Stimulated activated naive CD8-positive, alpha-beta T cell treated with anti-CD3 and anti-CD28 coated beads, Interleukin-15, Interleukin-2, amounts not matched to agents 100 U/mL and 50 U/mL, for 24 hours (primary cell): Measurements from ENCODE around the gene ST6GALNAC4.

Source experiments
- ATAC-seq: fragments of 150-1000 bp; cut with Tn5 transposase; one replicate; pipeline ENCODE4 v1.10.0; 2021
- DNase-seq: peaks from one replicate; pipeline ENCODE4 v3.0.0; 2021

ST6GALNAC4 gene

DNA sequence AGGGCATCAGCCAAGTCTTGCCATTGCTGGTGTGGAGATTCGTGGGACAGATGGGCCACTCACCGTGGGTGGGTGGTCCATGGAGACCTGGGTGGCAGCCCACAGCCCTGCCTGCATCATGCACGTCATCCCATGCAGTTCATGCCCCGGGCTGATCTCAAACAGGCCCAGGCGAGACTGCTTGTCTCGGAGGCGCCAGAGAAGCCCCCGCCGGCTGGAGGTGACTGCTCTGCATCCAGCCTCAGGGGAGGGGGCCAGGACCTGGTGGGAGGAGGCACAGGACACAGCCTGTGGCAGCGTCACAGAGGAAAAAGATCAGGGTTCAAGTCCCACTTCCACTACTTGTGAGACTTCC lies 12.8 kb upstream of the ST6GALNAC4 start:
- DNase-seq: no peak
- no peak for ATAC-seq

DNA sequence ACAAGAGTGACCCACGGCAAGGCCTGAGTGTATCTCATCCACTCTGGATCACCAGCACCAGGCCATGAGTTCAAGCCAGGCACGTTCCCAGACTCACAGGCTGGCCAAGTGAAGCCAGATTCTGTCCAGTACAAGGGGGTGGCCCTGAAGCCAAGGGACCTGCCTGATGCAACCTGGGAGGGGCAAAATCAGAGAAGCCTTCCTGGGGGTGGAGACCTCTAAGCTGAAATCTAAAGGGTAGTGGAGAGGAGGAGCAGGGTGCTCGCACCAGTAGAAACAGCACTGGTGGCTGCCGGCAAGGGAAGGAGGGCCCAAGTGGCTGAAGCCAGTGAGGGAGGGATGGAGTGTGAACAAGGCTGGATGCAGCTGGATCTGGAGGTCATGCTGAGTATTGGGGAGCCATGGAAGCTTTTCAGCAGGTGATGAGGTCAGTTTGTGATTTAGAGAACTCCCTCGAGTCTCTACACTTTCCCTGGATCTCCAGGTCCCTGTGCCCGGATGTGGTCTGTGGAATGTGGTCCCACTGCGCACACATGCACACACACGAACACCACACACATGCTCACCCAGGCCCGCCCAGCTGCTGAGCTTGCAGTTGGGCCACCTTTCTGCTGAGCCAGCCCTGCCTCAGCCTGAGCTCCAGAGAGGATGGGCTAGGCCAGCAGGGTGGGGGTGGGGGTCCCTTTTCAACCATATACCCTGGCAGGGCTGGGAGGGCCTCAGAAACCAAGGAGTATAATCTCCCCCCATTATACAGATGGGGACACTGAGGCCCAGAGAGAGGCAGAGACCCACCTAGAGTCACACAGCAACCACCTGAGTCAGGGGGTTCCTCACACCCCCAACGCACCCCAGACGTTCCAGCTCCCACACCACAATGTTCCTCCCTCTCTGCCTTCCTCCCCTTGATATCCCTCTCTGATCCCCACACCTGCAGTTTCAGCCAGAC lies 12.1 kb upstream of the ST6GALNAC4 start:
- ATAC-seq: no peak
- DNase-seq: no peak

DNA sequence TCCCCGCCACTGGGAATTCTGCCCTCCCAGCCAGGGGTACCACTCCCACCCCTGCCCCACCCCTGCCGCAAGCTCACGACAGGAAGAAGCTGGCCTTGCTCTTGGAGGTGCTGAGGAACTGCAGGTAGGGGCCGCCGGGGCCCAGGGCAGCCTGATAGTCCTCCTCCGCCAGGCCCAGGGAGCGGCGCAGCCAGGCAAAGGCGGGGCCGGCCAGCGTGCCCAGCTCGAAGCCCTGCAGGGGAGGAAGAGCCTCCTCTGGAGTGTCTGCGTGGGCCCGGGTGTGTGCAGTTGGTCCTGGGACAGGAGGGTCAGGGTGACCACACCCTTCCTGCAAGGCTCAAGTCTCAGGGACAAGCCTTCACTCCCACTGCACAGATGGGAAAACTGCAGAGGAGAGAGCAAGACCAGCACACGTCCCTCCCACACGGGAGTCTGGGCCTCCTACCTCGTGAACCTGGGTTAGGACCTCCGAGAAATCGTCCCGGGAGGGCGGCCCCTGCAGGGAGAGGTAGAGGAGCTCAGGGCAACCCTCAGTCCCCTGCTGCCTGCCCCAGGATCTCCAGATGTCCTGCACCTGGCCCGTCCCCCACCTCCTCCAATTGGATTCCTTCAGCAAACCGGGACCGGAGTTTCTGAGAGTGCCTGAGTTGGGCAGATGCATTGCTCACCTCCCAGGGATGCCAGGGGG lies 11.3 kb upstream of the ST6GALNAC4 start:
- DNase-seq: no peak
- ATAC-seq: no peak

DNA sequence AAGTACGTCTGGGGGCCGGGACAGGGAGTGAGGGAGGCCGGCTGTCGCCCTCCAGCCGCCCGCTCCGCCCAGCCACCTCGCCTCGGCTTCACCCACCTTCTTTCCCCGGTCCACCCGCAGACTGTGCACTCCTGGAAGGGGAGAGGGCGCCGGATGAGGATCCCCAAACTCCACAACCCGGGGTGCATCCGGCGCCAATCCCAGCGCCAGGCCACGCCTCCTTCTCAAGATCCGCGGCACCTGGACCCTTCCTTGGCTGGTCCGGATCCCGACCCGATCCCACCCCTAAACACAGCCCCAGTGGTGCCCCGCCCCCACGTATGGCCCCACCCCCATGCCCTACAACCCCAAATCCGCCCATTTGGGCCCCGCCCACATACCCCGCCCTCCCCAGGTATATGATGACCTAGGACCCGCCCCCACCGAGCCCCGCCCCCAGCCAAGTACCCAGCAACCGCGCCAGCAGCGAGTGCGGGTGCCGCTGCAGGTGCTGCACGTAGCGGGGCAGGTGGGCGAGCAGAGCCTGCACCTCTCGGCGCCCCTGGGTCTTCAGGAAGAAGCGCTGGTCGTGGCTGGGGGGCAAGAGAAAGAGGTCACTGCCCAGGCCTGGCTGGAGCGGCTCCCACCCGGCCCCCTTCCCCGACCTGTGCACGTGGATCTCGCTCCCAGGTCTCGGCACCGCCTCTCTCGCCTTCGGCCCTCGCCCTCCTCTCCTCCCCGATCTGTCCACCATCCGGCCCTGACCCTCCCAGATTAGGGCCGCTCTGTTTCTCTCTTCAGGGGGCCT lies 10.6 kb upstream of the ST6GALNAC4 start:
- peak; percentile 72 for DNase-seq

DNA sequence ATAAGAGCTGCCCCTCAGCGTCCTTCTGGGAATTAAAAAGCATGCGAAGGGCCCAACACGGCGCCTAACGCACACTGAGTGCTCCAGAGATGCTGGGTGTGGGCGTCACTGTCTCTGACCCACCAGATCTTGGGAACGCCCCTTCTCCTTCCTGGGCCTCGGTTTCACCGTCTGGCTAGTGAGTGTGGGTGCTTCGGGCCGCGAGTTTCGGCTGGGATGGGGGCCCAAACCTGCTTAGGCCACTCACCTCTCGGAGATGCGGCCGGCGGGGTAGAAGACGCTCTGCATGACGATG lies 10.0 kb upstream of the ST6GALNAC4 start:
- peak; percentile 21 for DNase-seq
- ATAC-seq: no peak

More for the DNA sequence above, 10.6 kb upstream of the ST6GALNAC4 start:
- ATAC-seq: no peak

DNA sequence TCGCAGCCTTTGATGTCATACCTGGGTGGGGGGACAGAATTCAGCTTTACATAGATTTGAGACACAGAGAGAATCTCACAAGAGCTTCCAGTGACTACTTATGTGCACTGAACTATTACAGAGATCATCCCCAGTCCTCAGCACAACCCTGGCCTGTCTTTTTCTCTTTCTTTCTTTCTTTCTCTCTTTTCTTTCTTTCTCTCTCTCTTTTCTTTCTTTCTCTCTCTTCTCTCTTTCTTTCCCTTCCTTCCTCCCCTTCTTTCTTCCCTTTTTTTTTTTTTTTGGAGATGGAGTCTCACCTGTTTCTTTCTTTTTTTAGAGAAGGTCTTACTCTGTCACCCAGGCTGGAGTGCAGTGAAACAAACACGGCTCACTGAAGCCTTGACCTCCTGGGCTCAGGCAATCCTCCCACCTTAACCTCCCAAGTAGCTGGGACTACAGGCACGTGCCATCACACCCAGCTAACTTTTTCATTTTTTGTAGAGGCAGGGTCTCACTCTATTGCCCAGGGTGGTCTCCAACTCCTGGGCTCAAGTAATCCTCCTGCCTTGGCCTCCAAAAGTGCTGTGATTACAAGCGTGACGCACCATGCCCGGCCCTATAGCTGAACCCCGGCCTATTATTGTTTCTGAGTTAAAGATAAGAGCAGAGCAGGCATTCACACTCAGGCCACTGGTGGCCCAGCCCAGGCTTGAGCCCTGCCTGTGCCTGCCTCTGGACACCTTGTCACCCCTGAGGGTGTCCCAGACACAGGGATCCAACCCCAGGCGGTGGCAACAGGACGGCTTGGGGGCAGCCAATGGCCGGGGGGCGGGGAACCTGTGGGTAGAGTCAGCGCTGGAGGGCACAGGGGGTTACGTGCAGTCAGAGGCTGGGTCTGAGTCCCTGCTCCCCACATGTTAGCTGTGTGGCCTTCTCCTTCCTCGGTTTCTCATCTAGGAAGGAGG lies 9.4 kb upstream of the ST6GALNAC4 start:
- ATAC-seq (no peak), DNase-seq (no peak)

DNA sequence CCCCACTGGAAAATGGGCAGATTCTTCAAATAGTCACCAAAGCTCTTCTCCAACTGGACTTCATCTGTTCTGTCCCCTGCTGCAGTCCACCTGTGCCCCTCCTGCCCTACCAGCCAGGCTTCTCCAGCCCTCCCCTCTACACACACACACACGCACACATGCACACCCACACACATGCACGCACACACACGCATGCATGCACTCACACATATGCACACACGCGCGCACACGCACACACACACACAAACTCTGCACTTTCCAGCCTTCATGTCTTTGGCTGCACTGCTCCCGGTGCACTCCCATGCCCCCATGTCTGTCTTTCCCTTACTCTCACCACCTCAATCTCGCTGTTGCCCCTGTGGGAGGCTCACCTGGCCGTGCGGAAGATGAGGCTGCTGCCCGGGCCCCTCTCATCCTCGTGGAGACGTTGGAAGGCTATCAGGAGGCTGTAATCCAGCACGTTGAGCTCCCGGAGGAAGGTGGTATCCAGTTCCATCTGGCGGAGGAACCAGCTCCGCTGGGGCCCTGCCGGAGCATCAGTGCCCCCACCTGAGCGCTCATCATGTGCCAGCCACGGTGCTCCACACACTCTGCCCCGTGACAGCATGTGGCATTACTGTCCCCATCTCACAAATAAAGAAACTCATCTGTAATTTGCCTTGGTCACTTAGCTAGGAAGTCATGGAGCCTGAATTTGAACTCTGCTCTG lies 8.0 kb upstream of the ST6GALNAC4 start:
- ATAC-seq (no peak), DNase-seq (no peak)

DNA sequence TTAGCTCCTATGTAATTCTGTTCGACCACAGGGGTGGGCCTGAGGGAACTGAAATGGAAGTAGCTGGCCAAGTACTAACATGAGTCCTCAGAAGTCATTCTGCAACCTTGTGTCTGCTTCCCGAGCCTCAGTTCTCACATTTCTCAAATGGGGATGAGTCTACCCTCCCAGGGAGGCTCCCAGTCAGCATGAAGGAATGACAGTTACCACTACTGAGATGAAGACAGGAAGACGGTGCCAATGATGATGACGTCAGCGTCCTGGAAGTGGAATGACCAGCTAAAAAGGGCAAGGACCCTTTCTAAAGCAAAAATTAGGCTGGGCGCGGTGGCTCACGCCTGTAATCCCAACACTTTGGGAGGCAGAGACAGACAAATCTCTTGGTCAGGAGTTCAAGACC lies 6.9 kb upstream of the ST6GALNAC4 start:
- DNase-seq (no peak), ATAC-seq (no peak)

DNA sequence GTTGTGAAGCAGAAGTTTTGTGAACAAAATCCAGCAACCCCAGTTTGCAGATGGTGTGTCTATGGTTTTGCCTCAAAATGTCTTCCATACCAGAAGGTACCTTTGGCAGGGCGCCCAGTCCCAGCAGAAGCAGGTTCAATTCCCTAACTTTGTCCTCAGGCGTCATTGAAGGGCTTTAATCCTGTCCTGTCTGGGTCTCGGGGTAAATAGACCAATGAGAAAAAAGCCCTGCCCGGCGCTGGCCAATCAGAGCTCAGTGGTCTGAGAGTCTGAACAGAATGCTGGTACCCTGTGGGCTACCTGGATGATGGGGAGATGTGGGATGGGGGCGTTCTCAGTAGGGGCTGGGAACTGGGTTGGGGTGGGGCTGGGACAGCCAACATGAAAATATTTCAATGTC lies 6.2 kb upstream of the ST6GALNAC4 start:
- DNase-seq (no peak), ATAC-seq (no peak)

DNA sequence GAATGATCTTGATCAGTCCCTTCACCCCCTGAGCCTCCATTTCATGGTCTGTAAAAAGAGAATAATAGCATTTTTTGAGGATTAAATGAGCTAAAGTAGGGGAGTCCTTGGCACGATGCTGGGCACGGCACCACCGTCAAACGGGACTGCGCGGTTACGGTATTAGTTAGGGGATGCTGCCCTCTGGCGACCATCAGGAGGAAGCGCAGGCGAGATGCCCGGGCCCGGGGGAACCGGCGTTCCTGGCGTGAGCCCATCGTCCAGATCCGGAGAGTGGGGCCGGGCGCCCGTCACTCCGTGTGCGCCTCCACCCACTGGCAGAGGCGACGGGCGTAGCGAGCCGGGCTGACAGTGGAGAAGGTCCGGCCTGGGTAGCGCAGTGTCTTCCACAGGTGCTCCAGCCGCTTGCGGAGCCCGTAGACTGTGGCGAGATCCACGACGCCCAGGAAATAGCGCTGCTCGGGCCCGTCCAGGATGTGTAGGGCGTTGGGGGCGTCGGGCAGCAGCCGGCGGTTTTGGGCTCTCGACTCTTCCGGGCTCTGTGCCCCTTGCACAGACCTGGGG lies 4.8 kb upstream of the ST6GALNAC4 start:
- ATAC-seq: peak; percentile 16

DNA sequence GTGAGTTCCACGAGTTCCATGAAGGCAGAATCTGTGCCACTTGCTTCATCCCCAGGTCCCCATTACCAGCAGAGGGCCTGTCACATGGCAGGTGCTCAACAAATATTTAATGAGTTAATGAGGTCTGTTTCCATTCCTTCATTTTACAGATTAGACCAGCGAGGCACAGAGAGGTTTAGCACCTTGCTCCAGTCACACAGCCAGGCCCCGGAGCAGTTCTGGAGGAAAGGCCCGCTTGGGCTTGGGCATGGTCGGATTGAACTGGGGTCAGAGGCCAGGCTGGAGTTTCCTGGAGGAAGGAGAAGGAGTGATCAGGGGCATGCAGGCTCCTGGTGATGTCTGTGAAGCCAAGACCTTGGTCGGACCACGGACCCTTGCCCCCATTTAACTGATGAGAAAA lies 4.0 kb upstream of the ST6GALNAC4 start:
- ATAC-seq: no peak
- no peak for DNase-seq

More for the DNA sequence above, 4.8 kb upstream of the ST6GALNAC4 start:
- DNase-seq: peak; percentile 84

DNA sequence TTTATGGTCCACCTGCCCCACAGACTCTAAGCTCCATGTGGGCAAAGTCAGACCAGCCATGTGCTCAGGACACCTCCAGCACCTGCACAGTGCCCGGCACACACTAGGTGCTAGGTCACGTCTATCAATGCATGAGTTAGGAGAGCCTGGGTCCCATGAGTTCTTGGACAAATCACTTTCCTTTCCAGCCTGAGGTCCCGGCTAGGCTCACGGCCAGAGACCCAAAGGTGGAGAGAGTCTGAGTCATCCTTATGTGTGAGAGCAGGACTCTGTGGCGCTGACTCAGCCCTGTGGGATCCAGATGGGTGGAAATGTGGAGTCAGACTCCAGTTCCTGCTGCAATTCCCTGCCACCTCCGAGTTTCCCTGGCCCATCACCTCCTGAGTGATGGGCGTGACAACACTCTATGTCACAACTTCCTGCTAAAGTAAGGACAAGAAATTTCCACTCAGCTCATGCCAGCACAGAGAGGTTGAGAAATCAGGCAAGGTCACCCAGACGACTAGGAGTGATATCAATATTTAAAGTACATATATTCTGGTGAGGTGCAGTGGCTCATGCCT lies 2.5 kb upstream of the ST6GALNAC4 start:
- ATAC-seq: peak; percentile 37
- peak; percentile 61 for DNase-seq

DNA sequence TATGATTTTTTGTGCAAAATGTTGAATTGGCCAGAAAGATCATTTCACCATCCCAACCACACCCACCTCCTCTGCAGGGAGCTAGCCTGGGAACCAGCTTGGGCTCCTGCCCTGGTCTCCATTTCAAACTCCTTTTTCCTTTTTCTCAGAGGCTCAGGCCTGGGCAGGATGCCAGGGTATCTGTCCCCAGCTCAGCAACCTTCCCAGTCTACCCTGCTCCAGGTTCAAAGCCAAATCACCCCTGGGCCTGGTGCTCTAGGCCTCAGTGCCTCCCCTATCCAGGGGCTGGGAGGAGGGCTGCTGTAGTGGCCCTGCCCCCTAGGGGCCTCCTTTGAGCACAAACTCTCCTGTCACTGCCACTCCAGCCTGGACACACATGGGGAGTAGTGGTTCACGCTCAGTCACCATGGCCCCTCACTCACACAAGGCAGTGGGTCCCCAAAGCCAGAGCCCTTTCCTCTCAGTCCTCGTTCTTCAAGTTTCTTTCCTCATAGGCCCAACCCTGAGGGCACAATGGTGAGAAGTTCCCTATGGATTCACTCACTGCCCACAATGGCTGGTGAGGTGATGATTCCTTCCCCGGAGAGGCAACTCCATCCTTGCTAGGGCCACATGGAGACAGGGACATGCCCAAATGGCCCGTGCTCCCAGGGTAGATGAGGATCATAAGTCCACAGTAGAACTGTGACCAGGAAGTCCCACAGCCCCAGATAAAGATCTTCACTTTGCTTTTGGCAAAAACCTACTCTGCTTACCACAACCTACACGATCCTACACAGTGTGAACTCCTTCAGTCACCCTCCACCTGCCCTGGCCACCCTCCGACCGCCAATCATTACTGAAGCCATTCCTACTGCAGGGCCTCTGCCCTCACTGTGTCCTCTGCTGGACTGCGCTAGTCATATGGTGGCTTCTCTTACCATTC lies 1.6 kb upstream of the ST6GALNAC4 start:
- DNase-seq (no peak), ATAC-seq (no peak)

DNA sequence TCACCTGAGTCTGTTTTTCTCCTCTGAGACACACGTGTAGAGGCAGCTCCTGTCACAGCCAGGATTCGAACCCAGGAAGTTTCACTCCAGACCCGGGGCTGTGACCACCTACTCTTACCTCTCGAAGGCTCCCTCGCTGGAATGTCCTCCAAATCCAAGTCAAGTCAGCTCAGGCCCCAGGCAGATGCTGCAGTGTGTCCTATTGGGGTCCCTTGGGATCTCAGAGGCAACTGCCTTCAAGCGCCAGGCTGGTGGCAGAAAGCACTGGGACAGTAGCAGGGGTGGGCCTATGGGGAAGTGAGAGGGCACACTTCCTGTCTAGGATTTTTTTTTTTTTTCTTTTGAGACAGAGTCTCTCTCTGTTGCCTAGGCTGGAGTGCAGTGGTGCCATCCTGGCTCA lies 762 bp upstream of the ST6GALNAC4 start:
- ATAC-seq: no peak
- DNase-seq: no peak

DNA sequence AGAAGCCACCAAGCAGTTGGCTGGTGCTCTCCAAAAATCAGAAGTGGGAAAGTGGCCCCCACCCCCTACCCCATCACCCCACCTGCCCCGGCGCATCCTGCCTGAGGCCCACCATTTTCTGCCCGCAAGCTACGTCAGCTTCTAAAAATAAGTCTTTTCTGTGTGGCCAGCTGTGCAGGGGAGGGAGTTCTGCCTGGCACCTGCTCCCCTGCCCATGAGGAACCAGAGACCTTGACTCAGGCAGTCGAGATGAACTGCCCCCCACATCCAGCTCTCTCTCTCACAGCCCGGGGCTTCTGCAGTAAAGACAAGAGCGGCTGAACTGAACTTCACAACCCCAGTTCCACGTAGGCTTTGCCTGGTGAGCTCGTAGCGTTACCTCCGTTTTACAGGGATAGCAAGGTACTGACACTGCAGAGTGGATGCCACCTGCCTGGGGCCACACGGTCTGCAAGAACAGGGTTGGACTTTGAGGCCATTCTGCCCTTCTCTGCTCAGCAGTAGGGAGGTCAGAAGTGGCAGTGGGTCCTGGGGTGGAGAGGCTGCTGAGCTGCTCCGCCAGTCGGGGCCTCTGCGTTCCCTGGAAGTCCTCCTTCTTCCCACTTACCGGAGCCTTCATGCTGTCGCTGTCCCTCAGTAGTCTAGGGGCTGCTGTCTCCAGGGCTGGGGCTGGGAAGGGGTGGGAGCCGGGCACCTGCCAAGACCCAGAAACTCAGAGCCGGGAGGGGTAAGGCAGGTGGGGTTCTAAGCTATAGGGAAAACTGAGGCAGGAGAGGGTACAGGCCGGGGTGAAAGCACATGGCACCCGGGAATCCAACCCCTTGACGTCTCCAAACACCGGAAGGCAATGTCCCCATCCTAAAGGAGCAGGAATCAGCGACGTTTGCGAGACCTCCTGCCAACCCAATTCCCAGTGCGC lies 781 bp downstream of the ST6GALNAC4 start:
- DNase-seq (peak; percentile 68), ATAC-seq (peak; percentile 4)

DNA sequence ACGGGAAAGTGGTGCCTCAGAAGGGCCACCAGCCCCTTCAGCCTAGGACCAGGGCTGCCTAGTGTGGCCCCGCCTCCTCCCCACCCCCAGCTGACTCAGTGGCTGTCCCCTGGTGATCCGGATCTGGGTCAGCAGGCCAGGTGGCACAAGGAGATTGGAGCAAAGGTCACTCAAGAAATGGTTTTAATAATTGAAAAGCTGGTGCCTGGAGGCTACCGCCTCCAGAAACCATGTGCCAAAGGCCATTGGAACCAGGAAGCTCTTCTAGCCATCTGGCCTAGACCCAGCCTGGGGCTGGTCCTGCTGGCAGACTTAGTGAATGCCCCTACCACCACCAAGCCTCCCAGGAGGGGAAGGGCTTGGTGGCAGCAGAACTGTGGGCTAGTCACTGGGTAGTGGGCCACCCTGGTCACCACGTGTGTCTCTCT lies 1.5 kb downstream of the ST6GALNAC4 start:
- ATAC-seq (no peak), DNase-seq (no peak)

DNA sequence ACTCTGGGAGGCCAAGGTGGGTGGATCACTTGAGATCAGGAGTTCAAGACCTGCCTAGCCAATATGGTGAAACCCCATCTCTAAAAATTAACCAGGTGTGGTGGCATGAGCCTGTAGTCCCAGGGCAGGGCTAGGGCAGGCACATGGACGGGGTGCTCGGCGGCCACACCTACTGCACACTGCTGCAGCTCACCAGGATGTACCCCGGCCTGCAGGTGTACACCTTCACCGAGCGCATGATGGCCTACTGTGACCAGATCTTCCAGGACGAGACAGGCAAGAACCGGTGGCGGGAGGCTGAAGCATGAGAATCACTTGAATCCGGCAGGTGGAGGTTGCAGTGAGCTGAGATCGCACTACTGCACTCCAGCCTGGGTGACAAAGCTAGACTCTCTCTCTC lies 3.2 kb downstream of the ST6GALNAC4 start:
- DNase-seq: no peak
- ATAC-seq: no peak

DNA sequence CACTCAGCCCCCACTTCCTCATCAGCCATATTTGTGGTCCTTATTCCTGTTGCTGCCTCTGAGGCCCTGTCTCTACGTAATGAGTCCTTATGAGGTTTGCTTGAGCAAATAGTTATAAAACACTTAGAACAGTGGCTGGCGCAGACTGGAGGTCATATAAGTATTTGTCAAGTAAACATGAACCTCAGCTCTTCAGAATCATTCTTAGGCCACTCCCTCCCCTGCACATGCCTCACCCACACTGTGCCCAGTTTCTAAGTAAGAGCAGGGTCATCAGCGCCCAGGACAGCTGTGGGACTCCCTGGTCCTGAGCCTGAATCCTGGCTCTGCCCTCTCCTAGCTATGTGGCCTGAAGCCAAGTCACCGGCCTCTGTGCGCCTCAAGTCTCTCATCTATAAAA lies 4.0 kb downstream of the ST6GALNAC4 start:
- no peak for DNase-seq
- ATAC-seq: no peak
